HG02852 (cell line): ENCODE measurements around the gene TMEM53.

ENCODE experiments used
- ATAC-seq: cut with Tn5 transposase; IDR thresholded peaks from one replicate; pipeline ENCODE4 v1.9.1; 2021; ENCODE audit warnings: mild to moderate bottlenecking, moderate library complexity; ENCODE audit not compliant: unreplicated experiment

The TMEM53 gene

GRCh38 chr1:44631647-44632539 is 42.4 kb downstream of the TMEM53 start:
- peak; percentile 70 for ATAC-seq

- ATAC-seq = peak; percentile 10
Observed at GRCh38 chr1:44631333-44631646, 43.0 kb downstream of the TMEM53 start.

DNA sequence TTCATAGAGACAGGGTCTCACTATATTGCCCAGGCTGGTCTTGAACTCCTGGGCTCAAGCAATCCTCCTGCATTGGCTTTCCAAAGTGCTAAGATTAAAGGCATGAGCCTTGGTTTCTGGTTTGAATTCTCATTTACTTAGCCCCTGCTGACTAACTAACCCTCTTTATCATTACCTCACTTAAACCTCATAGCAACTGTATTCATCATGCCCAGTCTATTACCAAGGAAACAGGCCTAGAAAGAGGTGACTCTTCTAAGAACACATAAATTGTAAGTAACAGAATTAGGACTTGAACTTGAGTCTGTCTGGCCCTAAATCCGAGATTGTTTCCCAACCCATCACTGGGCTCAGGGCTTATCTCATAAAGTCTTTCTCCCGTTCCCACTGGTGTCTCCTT is 44.2 kb downstream of the TMEM53 start:
- ATAC-seq = no peak

GRCh38 chr1:44628962-44629756 is 45.1 kb downstream of the TMEM53 start:
- no peak for ATAC-seq

DNA sequence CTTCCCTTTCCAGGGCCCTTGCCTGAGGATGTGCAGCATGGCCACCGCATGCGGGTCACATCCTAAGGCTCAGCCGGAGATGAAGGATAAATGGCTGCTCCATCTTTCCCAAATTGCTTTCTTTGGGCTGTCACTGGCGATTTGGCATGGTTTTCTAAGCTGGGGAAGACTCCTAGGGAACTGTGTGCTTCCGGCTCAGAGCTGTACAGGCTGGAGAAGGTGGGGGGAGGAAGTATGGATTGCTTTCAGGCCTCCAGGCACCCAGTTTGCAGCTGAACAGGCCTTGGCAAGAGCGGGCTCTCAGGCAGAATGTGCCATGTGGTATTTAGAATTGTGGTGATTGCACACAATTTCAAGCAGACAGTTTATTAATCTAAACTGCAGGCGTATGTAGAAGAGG is 48.9 kb downstream of the TMEM53 start:
- no peak for ATAC-seq

DNA sequence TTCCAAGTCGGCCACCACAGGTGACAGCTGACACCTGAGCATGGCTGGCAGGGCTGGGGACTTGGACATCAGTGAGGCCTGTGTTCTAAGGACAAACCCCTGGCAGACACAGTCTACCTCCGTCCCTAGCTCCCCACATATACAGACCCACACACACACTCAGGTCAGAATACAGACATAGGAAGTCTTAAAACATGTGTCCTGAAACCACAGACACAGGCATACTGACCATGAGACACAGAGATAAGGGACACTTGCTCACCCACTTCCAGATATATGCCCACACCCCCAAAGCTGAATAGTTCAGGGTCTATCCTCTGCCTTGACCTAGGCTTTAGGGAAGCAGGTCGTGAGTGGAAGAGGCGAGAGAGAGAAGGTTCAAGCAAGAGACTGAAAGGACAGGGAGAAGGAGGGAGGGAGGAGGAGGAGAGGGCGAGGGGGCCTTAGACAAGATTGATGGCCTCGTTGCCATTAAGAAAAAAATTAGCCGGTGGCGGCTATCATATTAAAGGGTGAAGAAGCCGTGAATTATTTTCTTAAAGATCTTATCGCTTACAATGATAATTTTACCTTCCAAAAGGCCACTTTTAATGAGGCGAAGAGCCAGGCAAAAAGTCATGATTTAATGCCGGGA is 49.9 kb downstream of the TMEM53 start:
- ATAC-seq = no peak

DNA sequence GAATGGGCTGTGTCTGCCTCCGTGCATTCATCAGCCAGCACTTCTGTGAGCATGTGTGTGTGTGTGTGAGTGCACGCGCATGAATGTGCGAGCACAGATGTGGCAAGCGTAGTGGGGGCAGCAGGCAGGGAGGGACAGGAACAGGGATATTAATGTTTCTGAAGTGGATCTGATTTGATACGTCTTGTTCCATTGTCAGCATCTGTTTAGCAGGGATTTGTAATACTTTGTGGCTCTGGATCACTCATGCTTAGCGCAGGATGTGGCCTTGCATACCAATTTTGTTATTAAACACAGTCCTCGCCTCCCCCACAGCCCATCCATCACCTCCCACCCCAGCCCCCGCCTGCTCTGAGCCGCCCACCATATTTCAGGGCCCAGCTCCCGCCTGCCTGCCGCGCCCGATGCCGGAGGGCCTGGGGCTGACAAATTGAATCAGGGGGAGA is 52.4 kb downstream of the TMEM53 start:
- no peak for ATAC-seq

DNA sequence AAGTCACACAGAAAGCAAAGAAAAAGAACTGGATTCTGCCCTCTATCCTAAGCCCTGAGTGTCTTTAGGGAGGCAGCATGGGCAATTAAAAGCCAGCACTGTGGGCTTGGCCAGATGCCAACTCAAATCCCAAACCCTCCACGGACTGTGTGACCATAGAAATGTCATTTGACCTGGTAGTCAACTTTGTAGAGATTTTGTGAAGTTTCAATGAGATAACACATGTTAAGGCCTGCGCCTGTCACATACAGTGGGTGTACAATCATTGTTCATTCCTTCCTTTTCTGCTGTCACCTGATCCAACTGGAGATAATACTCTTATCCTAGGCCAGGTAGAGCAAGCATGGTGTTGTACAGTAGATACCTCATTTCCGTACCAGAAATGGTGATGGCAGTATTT is 54.2 kb downstream of the TMEM53 start:
- ATAC-seq = no peak

- no peak for ATAC-seq
Observed at GRCh38 chr1:44619261-44619900, 54.9 kb downstream of the TMEM53 start.

GRCh38 chr1:44617703-44618029 is 56.6 kb downstream of the TMEM53 start:
- ATAC-seq = no peak

DNA sequence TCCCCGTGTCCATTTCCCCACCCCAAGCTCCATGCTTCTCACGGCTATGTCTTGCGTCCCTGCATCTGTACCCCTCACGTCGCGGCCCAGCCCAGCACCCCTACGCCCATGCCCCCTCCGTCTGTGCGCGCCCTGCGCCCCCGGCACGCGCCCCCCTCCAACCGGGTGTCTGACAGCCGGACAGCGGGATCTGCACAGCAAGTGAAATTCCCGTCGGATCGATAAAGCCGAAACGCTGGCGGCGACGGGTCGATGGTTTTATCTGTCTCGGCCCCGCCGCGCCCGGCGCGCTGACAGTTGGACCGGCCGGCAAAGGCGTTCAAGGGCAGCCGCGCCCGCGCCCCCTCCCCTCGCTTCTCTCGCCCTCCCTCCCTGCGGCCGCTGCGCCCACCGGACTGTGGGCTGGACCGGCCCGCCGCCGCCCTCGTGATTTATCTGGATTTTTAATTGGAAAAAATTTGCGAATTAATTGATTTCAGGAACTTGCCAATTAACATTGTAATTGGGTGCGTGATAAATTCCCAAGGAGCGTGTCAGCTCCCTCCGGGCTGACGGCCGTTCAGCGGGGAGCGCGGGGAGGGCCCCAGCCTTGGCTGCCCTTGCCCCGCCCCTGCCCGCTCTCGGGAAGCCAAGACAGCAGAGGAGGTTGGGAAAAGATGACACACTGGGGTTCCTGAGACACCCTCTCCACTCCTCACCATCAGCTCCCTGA is 57.1 kb downstream of the TMEM53 start:
- no peak for ATAC-seq

GRCh38 chr1:44616284-44616990 is 57.8 kb downstream of the TMEM53 start:
- no peak for ATAC-seq

GRCh38 chr1:44613941-44614340 is 60.3 kb downstream of the TMEM53 start:
- no peak for ATAC-seq

DNA sequence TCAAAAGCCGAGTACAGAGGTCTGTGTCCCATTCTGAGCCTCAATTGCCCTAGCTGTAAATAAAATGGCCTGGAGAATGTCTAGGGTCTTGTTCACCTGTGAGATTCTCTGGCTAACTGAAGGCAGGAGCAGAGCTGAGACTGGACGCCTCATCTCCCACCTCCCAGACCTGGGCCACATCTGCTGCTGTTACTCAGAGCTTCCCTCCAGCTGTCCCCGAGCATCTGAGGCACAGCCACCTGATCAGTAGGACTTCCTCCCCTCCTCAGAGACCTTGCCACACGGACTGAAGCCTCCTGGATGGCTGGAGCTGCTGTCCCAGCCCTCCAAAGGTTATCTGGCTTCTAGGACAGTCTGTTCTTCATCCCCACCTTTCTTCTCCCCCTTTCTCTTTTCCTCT is 62.4 kb downstream of the TMEM53 start:
- no peak for ATAC-seq

DNA sequence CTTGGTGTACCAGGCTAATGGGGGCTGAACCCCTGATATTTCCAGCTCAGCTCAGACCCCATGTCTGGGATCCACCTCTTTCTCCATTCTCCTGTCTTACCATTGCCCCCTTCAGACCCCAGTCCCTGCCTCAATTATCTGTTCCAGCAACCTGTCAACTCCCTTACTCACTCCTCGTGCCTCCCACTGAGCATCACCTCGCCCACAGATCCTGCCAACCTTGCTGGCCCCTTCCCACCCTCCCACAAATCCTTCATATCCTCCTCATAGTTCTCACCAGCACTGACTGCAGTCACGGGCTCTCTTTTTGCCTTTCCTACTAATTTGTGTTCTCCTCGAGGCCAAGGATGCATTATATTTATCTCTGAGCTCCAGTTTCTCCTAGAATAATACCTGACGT is 62.9 kb downstream of the TMEM53 start:
- no peak for ATAC-seq

GRCh38 chr1:44610527-44611148 is 63.6 kb downstream of the TMEM53 start:
- ATAC-seq = no peak

DNA sequence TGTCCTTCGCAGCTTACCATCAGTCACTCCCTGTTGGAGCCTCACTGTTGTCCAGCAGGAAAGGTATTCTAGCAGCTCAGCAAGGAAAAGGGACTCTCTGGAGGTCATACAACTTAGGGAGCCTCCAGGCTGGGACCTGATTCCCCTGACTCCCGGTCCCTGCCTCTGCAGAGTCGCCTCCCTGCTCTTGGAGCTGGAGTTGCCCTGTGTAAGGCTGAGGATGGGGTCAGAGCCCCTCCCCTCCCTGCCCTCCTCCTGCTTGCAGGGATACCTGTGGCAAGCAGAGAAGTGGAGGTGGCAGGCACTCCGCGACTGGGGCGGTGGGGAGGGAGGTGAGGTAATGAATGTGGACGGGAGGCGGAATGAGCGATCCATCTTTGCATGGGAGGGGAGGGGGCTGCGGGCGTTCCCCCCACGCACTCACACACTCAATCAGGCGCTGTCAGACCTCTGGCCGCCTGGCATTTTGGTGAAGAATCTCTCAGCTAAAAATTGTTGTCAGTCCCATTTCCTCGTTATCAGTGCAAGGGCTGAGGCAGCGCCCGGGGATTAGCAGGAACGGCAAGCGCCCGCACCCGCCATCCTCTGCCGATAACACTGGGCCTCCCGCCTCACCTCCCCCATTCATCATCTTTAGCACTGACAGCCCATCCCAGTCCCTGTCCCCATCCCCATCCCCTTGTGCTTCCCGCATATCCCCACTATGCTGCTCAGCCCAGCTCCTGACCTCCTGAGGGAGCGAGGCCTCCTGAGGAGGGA is 64.3 kb downstream of the TMEM53 start:
- ATAC-seq = no peak

DNA sequence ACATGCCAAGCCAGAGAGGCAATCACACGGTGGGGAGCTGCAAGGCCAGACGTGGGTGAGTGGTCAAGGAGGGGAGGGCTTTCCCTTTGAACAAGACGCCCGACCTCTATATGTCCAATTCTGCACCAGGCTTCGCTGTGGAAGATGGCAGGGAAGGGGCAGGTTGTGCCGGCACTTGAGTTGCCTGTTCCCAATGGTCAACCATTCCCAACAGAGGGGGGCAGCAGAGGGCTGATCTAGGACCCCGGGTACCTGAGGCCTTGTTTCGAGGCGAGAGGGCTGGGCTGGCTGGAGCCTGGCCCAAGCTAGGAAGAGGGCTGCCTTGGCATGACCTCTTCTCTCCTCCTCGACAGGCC is 64.9 kb downstream of the TMEM53 start:
- no peak for ATAC-seq

GRCh38 chr1:44608141-44608540 is 66.1 kb downstream of the TMEM53 start:
- ATAC-seq = no peak
